Activated CD4-positive, alpha-beta memory T cell treated with anti-CD3 and anti-CD28 coated beads, Interleukin-2, amount 10 ng/mL, durations not matched to agents 7 days and 5 days (primary cell): ENCODE results near the gene KLHL22. TPM values are rescaled to one million over a fixed set of nuclear protein-coding genes. Genes with fewer than 3 reads are reported as not detected.
A peak's percentile ranks its signal among the peaks of the same experiment; 100 is the strongest.

Experiments used
- CTCF ChIA-PET: fragments of 350-600 bp; sonication (Branson Sonifier 250); formaldehyde crosslinking; loops from one replicate; lab custom pipeline; 2021; ENCODE audit warnings: antibody characterized with exemption, inconsistent platforms; lab: Charles Lee
- POLR2A ChIA-PET: fragments of 350-600 bp; sonication (Branson Sonifier 250); formaldehyde crosslinking; loops from one replicate; lab custom pipeline; 2021; ENCODE audit warnings: antibody characterized with exemption; lab: Charles Lee
- DNase-seq: peaks from one replicate; pipeline ENCODE4 v3.0.0-alpha.2; 2020
- H3K27ac Mint-ChIP-seq: one replicate; pipeline ENCODE4 v1.8.0; 2021; ENCODE audit warnings: mild to moderate bottlenecking, mixed read lengths
- H3K27me3 Mint-ChIP-seq: one replicate; pipeline ENCODE4 v1.8.0; 2021; ENCODE audit warnings: mixed read lengths
- H3K36me3 Mint-ChIP-seq: one replicate; pipeline ENCODE4 v1.8.0; 2021; ENCODE audit warnings: low read depth, mixed read lengths
- H3K4me1 Mint-ChIP-seq: one replicate; pipeline ENCODE4 v1.8.0; 2021; ENCODE audit warnings: mixed read lengths
- H3K4me3 Mint-ChIP-seq: one replicate; pipeline ENCODE4 v1.8.0; 2021; ENCODE audit warnings: mild to moderate bottlenecking, mixed read lengths
- H3K9me3 Mint-ChIP-seq: one replicate; pipeline ENCODE4 v1.8.0; 2021; ENCODE audit warnings: mixed read lengths
- total RNA-seq, 2 experiments: library from RNA; stranded (reverse); gene quantifications; one replicate each; pipeline ENCODE4 v1.2.3, GENCODE V29; 2021

Gene KLHL22
- total RNA-seq, 2 experiments from 2014 or later = 31.1 to 32.8 TPM

DNA sequence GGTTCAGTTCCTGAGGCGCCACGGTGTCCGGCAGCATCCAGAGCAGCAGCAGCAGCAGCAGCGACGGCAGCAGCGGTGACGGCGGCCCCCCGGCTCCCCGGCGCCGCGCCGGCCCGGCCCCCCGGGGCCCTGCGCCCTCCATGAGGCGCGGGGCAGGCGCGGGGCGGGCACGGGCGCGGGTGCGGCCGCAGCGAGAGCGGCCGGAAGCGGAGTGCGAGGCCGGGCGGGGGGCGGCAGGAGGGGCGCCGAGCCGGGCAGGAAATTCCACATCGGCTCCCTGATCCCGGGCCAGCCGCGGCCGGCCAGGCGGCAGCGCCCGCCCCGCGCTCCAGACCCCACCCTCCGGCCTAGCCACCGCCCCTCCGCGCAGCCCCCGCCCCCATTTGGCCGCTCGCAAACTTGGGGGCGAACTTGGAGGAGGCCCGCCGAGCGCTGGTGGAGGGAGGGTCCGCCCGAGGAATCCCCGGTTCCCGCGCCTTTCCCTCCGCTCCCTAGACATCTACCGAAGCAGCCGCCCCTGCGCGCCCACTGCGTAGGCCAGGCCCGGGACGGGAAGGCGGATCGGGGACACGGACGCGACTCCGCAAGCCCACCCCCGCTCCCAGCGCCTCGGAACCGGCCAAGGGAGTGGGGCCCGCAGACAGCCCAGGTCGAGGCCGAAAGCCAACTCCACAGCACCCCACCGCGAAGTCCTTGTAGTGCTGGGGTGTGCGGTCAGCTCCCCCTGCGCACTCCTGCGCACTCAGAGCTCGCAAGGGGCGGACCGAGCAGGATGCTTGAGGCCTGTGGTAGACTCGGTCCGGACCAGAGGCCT, 57.8 kb downstream of the KLHL22 start, which contains the start of gene SCARF2:
SCARF2 (minus strand) TSS at position 213 of the 814 bp plus-strand sequence; CDS start at position 142, 71 bp downstream.
- no peaks in the 10 kb centered on the region for H3K9me3 Mint-ChIP-seq
- no peak for DNase-seq
- peaks cover 6% of the 10 kb centered on the region for H3K36me3 Mint-ChIP-seq
- H3K27ac Mint-ChIP-seq = no peak within 1 kb of the TSS
- ChIA-PET POLR2A (no interaction called here), CTCF (no interaction called here)
- H3K4me1 Mint-ChIP-seq = peaks cover 11% of the 10 kb centered on the region
- H3K4me3 Mint-ChIP-seq = peak within 1 kb of the TSS; percentile 25
- H3K27me3 Mint-ChIP-seq = peaks cover 47% of the 10 kb centered on the region

GRCh38 chr22:20436768-20437612, 58.6 kb downstream of the KLHL22 start:
- ChIA-PET POLR2A (no interaction called here), CTCF (no interaction called here)
- no peak for DNase-seq

DNA sequence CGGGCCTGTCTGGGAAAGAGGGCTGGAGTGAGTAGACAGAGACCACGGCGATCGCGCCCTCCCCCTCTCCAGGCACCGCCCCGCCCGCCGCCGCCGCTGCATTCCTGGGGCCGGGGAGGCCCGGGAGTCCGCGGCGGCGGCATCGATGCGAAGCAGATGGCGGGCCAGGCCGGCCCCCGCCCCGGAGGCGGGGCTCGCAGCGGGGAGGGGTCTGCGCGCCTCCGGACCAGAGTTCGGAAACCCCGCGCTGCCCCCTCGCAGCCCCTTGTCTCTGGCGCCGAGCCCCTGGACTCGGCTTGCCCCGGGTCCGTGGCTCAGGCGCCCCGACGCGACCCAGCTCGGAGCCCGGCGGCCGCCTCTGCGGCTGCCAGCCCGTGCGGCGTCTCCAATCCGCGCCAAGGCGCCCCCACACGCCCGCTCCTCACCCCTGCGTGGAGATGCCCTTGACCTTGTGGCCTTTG, 59.3 kb downstream of the KLHL22 start:
- Mint-ChIP-seq H3K4me1 (peaks cover 14% of the 10 kb centered on the region), H3K4me3 (peak overlapping the region; percentile 24), H3K27ac (no peak overlapping the region), H3K9me3 (no peaks in the 10 kb centered on the region), H3K27me3 (peaks cover 58% of the 10 kb centered on the region), H3K36me3 (peaks cover 3% of the 10 kb centered on the region)
- ChIA-PET POLR2A (no interaction called here), CTCF (no interaction called here)
- DNase-seq = no peak

More at GRCh38 chr22:20436768-20437612, 58.6 kb downstream of the KLHL22 start:
- Mint-ChIP-seq H3K4me1 (peaks cover 12% of the 10 kb centered on the region), H3K4me3 (peak overlapping the region; percentile 25), H3K9me3 (no peaks in the 10 kb centered on the region), H3K27ac (no peak overlapping the region), H3K36me3 (peaks cover 3% of the 10 kb centered on the region), H3K27me3 (peaks cover 55% of the 10 kb centered on the region)

DNA sequence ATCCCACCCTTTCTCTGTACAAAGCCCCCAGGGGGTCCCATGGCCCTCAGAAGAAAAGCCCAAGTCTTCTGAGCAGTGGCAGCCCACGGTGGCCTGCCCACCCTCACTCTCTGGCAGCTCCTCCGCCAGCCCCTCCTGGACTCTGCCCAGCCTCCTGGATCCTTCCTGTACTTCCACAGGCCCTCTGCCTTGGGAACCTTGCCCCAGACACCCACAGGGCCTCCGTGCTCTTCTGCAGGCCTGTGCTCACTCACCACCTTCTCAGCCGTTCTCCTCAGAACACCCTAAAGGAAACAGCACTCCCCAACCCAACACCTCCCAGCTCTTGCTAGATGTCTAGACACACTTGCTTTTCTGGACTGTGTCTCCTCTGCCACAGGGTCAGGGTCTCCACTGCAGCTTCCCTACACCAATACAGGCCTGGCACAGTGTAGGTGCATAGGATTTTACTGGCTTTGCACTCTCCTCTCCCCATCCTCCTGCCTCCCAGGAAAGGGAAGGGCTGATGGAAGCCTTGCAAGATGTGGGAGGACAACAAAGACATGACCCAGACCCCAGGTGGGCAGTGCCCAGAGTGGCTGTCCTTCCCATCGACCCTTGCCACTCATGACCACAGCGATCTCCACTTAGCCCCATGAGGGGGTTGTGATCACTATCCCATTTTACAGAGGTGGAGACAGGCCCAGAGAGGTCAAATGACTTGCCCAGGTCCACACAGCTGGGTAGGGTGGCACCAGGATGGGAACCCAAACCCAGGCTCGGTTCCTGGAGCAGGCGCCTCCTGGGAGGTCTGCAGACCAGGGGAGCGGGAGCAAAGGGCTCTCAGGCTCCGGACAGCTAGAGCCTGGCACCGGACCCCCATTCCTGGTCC, 59.9 kb downstream of the KLHL22 start:
- H3K9me3 Mint-ChIP-seq = no peaks in the 10 kb centered on the region
- POLR2A ChIA-PET = no interaction called here
- no peak overlapping the region for H3K4me3 Mint-ChIP-seq
- H3K27me3 Mint-ChIP-seq = peaks cover 62% of the 10 kb centered on the region
- CTCF ChIA-PET = no interaction called here
- H3K4me1 Mint-ChIP-seq = peaks cover 17% of the 10 kb centered on the region
- DNase-seq = no peak
- H3K36me3 Mint-ChIP-seq = peaks cover 3% of the 10 kb centered on the region
- H3K27ac Mint-ChIP-seq = no peak overlapping the region

DNA sequence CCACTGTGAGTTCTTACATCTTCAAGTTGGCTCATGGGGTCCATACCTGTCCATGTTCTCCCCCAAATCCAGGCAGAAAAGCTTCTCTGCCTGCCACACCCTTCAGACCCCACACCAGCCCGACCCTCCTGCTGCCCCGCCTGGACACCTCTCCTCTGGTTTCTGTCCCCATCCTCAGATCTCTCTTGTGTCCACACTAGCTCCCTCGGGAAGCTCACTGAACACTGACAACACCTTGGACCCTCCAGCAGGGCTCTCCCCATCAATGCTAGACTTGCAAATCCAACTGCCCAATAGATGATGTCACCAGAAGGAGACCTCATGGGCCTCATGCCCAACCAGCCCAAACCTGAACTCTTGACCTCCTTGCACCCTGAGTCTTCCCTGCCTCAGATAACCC, 60.8 kb downstream of the KLHL22 start:
- Mint-ChIP-seq H3K9me3 (no peaks in the 10 kb centered on the region), H3K4me3 (no peak overlapping the region), H3K27ac (no peak overlapping the region), H3K36me3 (peaks cover 3% of the 10 kb centered on the region), H3K27me3 (peaks cover 70% of the 10 kb centered on the region), H3K4me1 (peaks cover 25% of the 10 kb centered on the region)
- no peak for DNase-seq
- POLR2A ChIA-PET = interaction anchor here (1.3 kb wide), 1 partner anchor 59 kb away, joined by 4 read pairs; no protein-coding TSS in a partner anchor
- CTCF ChIA-PET = no interaction called here

- H3K36me3 Mint-ChIP-seq = peaks cover 3% of the 10 kb centered on the region
- DNase-seq = no peak
- ChIA-PET POLR2A (interaction anchor here (1.0 to 1.3 kb wide), 2 partner anchors 29 to 59 kb away, joined by 3 to 4 read pairs; no protein-coding TSS in a partner anchor), CTCF (no interaction called here)
- peaks cover 26% of the 10 kb centered on the region for H3K4me1 Mint-ChIP-seq
- H3K4me3 Mint-ChIP-seq = no peak overlapping the region
- no peaks in the 10 kb centered on the region for H3K9me3 Mint-ChIP-seq
- H3K27me3 Mint-ChIP-seq = peaks cover 70% of the 10 kb centered on the region
- no peak overlapping the region for H3K27ac Mint-ChIP-seq
Observed at GRCh38 chr22:20434264-20434751, 61.3 kb downstream of the KLHL22 start.

DNA sequence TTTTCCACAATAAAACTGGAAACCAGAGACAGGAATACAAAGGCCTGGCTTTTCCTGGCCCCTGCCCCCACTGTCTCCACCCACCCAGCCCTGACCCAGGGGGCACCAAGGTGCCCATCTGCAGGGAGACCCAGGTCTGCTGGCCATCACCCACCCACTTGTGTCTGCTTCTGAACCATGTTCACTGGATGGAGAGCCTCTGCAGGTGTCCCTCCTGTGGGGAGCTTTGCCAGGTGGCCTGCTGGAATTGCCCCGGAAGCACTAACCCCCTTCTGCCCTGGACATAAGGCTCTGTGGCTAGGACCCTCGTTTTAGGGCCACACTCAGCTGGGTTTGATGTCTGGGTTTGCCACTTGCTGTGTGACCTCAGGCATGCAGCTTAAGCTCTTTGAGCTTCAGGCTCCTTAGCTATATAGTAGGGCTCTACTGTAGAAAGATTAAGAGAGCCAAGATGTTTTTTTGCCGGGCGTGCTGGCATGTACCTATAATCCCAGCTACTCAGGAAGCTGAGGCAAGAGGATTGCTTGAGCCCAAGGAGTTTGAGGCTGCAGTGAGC, 61.8 kb downstream of the KLHL22 start:
- peaks cover 3% of the 10 kb centered on the region for H3K36me3 Mint-ChIP-seq
- H3K4me3 Mint-ChIP-seq = no peak overlapping the region
- no peaks in the 10 kb centered on the region for H3K9me3 Mint-ChIP-seq
- peaks cover 72% of the 10 kb centered on the region for H3K27me3 Mint-ChIP-seq
- H3K27ac Mint-ChIP-seq = no peak overlapping the region
- CTCF ChIA-PET = no interaction called here
- H3K4me1 Mint-ChIP-seq = peaks cover 31% of the 10 kb centered on the region
- DNase-seq = no peak
- POLR2A ChIA-PET = interaction anchor here (1.0 to 1.3 kb wide), 2 partner anchors 30 to 60 kb away, joined by 3 to 4 read pairs; no protein-coding TSS in a partner anchor

- Mint-ChIP-seq H3K27ac (no peak overlapping the region), H3K36me3 (no peaks in the 10 kb centered on the region), H3K4me1 (peaks cover 32% of the 10 kb centered on the region), H3K27me3 (peaks cover 70% of the 10 kb centered on the region), H3K9me3 (no peaks in the 10 kb centered on the region), H3K4me3 (no peak overlapping the region)
- DNase-seq = no peak
- ChIA-PET POLR2A (no interaction called here), CTCF (no interaction called here)
Observed at GRCh38 chr22:20433191-20433590, 62.4 kb downstream of the KLHL22 start.

DNA sequence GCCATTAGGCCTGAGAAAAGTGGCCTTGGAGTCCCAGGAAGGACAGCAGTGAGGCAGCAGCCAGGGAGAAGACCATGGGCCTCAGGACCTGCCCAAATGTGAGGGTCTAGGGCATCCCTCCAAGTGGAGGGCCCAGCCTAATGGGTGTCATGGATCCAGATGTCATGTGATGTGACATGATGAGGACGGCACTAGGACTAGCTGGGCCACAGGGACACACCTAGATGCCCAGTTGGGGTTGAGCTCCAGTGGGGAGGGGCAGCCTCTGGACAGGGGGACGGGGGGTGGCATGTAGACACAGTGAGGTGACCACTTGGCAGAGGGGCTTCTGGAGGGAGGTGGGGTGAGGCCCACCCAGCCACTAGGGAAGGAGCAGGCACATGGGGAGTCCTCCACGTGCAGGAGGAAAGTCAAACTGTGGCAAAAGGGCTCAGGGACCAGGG, 63.3 kb downstream of the KLHL22 start:
- ChIA-PET POLR2A (no interaction called here), CTCF (no interaction called here)
- Mint-ChIP-seq H3K9me3 (no peaks in the 10 kb centered on the region), H3K27ac (no peak overlapping the region), H3K36me3 (no peaks in the 10 kb centered on the region), H3K27me3 (peaks cover 73% of the 10 kb centered on the region), H3K4me3 (no peak overlapping the region), H3K4me1 (peaks cover 31% of the 10 kb centered on the region)
- DNase-seq = no peak

DNA sequence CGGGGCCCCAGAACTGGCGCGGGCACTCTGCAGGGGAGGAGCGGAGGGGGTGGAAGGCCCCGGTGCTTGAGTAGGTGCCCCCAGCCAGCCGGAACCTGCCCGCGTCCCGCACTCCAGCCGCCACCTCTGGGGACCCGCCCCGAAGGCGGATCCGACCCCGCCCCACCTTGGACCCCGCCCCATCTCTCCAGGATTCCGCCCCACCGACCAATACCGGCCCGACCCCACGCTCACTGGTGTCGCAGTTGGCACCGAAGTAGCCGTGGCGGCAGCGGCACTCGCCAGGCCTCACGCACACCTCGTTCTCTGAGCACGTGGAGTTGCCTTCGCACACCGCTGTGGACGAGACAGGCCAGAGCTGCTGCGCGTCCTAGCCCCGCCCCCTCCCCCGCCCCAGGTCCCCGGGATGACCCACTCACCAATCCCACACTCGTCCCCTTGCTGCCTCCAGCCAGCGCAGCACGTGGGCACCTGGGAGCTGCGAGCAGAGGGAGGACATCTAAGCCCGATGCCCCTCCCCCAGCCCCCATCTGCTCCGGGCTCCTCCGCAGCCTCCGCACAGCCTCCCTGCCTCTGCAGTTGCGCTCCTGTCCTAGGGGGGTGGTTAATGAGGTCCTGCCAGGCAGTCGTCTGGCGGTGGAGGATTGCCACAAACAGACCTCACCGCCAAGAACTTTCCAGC, 63.9 kb downstream of the KLHL22 start:
- Mint-ChIP-seq H3K4me3 (no peak overlapping the region), H3K9me3 (no peaks in the 10 kb centered on the region), H3K36me3 (no peaks in the 10 kb centered on the region), H3K27ac (no peak overlapping the region), H3K4me1 (peaks cover 24% of the 10 kb centered on the region), H3K27me3 (peaks cover 73% of the 10 kb centered on the region)
- ChIA-PET POLR2A (no interaction called here), CTCF (interaction anchor here (0.6 kb wide), 1 partner anchor 13 kb away, joined by 3 read pairs; no protein-coding TSS in a partner anchor)
- no peak for DNase-seq

- no peak overlapping the region for H3K27ac Mint-ChIP-seq
- peaks cover 73% of the 10 kb centered on the region for H3K27me3 Mint-ChIP-seq
- peak overlapping the region; percentile 64 for H3K4me3 Mint-ChIP-seq
- H3K36me3 Mint-ChIP-seq = no peaks in the 10 kb centered on the region
- H3K4me1 Mint-ChIP-seq = peaks cover 23% of the 10 kb centered on the region
- POLR2A ChIA-PET = no interaction called here
- DNase-seq = peak; percentile 65
- H3K9me3 Mint-ChIP-seq = no peaks in the 10 kb centered on the region
- CTCF ChIA-PET = interaction anchor here (0.6 to 3.3 kb wide), 2 partner anchors 12 to 13 kb away, joined by 3 to 16 read pairs; no protein-coding TSS in a partner anchor
Observed at GRCh38 chr22:20430720-20431510, 64.7 kb downstream of the KLHL22 start.
